AG20443 (cell line): ENCODE results near the gene TRMT112.

ENCODE experiments used
- DNase-seq: peaks from one replicate; pipeline ENCODE4 v3.0.0; 2012; ENCODE audit warnings: low spot score, mixed read lengths

Gene TRMT112

GRCh38 chr11:64291752-64292459 lies 25.5 kb downstream of the TRMT112 start:
- no peak for DNase-seq

DNA sequence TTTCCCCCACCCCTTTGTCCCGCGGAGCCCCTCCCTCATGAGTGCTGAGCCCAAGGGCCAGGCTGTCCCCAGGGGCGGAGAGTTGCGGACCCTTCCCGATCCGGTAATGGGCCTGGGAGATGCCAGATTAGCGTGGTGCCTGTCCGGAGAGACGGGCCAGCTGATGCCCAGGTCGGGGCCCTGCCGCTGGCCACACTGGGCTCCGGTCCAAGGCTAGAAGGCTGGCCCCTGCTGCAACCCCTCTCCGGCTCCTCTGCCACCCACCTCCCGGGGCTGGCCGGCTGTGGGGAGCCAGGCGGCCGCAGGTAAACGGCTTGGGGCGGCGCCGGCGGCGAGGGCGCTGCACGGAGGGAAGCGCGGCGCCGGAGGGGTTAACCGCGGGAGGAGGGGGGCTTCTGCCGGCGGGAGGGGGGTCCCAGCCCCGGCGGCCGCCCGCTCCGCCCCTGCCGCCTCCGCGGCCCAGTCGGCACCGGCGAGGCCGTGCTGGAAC lies 26.1 kb downstream of the TRMT112 start, which contains the start of gene KCNK4:
TSS of gene KCNK4 (plus strand) at position 41 of the 490 bp plus-strand sequence. CDS start 1,717 bp downstream, outside the sequence.
- DNase-seq: no peak

DNA sequence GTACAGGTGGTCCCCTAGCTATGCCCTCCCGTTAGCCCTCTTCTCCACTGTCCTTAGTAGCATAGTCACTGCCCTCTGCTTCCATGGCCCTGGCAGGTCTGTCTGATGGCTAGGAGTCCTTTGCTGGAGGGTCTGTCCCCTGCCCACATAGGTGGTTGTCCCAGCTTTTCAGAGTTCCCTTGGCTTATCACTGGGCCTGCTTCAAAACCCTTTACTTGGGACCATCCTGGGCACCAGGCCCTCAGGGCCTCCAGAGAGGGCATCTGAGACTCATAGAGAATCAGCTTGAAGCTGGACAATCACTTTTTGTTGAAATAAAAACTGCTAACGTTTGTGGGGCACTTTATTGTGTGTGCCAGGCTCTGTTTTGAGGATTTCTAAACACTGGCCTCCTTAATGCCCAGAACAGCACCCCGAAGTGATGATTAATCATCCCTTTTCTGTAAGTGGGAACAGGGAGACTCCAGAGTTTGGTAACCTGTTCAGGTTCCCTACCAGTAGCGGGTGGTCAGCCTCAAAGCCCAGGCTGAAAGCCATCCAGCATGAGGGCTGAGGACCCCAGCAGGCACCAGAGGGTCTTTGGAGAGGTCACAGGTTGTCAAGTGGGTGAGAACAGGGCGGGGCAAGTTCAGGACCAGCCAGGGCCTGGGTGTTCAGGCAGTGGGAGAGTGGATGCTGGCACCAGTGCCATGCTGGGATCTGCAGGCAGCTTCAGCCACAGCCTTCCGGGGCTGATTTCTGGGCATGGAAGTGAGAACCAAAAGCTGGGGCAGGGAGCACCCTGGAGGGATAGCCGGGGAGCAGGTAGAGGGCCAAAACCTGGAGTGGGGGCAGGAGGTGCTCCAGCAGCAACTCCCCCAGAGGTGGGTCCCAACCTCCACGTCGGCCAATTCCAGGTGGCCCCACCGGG lies 26.8 kb downstream of the TRMT112 start:
- DNase-seq: no peak

- DNase-seq: no peak
These were observed 28.3 kb downstream of the TRMT112 start for GRCh38 chr11:64289002-64289564.

DNA sequence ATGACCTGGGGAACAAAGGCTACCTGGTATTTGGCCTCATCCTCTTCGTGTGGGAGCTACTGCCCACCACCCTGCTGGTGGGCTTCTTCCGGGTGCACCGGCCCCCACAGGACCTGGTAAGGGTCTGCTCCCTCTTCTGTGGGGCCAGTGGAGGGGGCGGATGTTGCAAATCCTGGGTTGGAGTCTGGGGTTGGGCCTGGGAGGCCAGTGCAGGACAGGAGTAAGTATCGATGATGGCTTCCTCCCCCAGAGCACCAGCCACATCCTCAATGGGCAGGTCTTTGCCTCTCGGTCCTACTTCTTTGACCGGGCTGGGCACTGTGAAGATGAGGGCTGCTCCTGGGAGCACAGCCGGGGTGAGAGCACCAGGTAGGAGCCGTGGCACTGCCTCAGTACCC lies 29.0 kb downstream of the TRMT112 start:
- DNase-seq: no peak

DNA sequence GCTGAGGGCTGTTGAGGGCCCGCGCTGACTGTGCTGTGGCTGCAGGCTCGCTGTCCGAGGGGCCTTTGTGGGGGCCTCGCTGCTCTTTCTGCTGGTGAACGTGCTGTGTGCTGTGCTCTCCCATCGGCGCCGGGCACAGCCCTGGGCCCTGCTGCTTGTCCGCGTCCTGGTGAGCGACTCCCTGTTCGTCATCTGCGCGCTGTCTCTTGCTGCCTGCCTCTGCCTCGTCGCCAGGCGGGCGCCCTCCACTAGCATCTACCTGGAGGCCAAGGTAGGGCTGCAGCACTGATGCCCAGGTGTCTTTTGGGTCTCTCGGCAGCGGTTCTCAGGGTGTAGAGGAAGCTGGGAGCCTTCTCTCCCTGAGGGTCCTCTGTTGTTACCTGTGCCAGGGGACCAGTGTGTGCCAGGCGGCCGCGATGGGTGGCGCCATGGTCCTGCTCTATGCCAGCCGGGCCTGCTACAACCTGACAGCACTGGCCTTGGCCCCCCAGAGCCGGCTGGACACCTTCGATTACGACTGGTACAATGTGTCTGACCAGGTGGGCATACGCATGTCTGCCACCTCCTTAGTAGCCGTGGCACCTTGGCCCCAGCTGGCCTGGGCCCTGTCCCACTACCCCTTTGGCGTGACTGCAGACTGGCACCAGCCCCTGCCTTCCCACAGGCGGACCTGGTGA lies 29.5 kb downstream of the TRMT112 start:
- no peak for DNase-seq

DNA sequence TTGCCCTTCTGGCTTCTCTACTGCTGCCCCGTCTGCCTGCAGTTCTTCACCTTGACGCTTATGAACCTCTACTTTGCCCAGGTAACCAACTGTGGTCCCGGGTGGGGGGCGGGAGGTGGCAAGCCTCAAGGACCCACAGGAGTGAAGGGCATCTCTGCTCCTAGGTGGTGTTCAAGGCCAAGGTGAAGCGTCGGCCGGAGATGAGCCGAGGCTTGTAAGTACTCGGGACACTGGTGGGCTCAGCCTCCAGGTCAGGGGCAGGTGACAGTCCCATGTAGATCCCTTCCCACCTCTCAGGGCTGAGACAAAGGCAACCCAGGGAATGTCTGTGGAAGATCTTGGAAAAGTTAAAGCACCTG lies 30.6 kb downstream of the TRMT112 start:
- DNase-seq: no peak

GRCh38 chr11:64285885-64286800 lies 31.2 kb downstream of the TRMT112 start:
- no peak for DNase-seq

- peak; percentile 96 for DNase-seq
These were observed 32.1 kb downstream of the TRMT112 start, which contains the start of gene GPR137 for GRCh38 chr11:64284962-64285884. Gene GPR137, plus strand, starts transcription at chr11:64285848. Its CDS starts 677 bp downstream, at chr11:64286525.

GRCh38 chr11:64284048-64284961 lies 33.1 kb downstream of the TRMT112 start, which contains the start of gene BAD:
Gene BAD, minus strand, starts transcription at chr11:64284665. Its CDS starts 297 bp downstream, at chr11:64284368.
- DNase-seq: peak; percentile 98

- DNase-seq: no peak
These were observed 34.3 kb downstream of the TRMT112 start for GRCh38 chr11:64283092-64283491.

GRCh38 chr11:64281957-64282770 lies 35.2 kb downstream of the TRMT112 start:
- no peak for DNase-seq

- DNase-seq: no peak
These were observed 38.7 kb downstream of the TRMT112 start for GRCh38 chr11:64278576-64279190.

- DNase-seq: peak; percentile 77
These were observed 40.5 kb downstream of the TRMT112 start for GRCh38 chr11:64276653-64277431.

DNA sequence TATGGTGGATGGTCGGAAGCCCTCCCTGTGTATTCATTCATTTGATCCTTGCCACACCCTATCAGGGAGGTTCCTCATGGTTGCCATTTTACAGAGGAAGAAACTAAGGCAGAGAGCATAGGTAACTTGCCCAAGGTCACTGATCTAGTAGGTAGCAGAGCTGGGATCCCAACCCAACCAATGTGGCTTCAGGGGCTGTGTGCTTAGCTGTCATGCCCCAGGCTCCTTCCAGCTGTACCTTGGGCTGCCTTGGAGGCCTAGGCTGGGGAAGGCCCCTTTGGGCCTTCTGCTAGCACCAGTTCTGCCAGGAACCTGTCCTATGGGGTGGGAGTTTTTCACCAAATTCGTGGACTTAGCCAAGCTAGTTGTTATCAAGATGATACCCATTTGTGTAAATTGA lies 41.5 kb downstream of the TRMT112 start:
- DNase-seq: no peak

DNA sequence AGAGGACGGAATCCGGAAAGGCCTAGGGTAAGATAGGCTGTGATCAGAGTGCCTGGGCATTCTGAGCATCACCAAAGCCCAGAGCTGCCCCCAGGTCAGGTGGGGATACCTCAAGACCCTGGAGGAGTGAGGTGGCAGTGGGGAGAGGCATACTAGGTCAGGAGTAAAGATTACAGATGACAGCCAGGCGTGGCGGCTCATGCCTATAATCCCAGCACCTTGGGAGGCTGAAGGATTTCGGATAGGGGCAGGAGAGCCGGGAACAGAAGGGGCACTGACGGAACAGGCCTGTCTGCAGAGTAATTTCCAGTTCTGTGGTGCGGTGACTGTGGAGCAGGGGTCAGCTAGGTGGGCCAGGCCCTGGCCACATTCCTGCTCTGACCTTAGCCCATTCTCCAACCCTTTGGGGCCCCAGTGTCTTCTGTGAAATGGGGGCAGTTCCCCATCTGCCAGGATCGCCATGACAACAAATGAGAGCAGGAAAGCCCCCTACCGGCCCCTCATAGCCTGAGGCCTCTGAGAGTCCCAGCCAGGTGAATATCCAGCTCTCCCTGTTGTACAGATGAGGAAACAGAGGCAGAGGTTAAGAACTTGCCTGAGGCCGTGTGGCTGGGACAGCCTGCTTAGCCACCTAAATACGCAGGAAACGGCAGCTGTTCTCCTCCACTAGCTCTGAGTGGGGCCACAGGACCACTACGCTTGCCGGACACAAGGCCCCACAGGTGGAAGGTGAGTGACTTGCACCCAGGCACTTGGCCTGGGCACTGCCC lies 42.1 kb downstream of the TRMT112 start:
- DNase-seq: no peak
